H9 (cell line): ENCODE measurements around the gene ME3. TPM values are rescaled to one million over a fixed set of nuclear protein-coding genes. Genes with fewer than 3 reads are reported as not detected.

Experiments
- DNase-seq: peaks from one replicate; pipeline ENCODE4 v3.0.0-alpha.2; 2017
- H2AFZ ChIP-seq: one replicate; pipeline ENCODE4 v1.6.1; 2013; ENCODE audit warnings: mild to moderate bottlenecking, low read length, control low read depth, moderate library complexity
- H2AK5ac ChIP-seq: 2 replicates; pipeline ENCODE4 v1.6.1; 2013; ENCODE audit warnings: low read length, control low read depth, mixed read lengths; ENCODE audit not compliant: insufficient read length
- H2BK120ac ChIP-seq: one replicate; pipeline ENCODE4 v1.6.1; 2013; ENCODE audit warnings: low read depth, mild to moderate bottlenecking, low read length, control low read depth, inconsistent platforms; ENCODE audit not compliant: poor library complexity, severe bottlenecking
- H2BK12ac ChIP-seq: 2 replicates; pipeline ENCODE4 v1.6.1; 2013; ENCODE audit warnings: low read length, control low read depth, mixed read lengths, low read depth; ENCODE audit not compliant: insufficient read length
- H2BK15ac ChIP-seq: 2 replicates; pipeline ENCODE4 v1.6.1; 2013; ENCODE audit warnings: low read depth, low read length, control low read depth
- H2BK20ac ChIP-seq: one replicate; pipeline ENCODE4 v1.6.1; 2013; ENCODE audit warnings: low read depth, mild to moderate bottlenecking, low read length, control low read depth, inconsistent platforms; ENCODE audit not compliant: poor library complexity, severe bottlenecking
- H2BK5ac ChIP-seq: 2 replicates; pipeline ENCODE4 v1.6.1; 2013; ENCODE audit warnings: low read length, control low read depth, mixed read lengths; ENCODE audit not compliant: insufficient read length
- H3K14ac ChIP-seq: 2 replicates; pipeline ENCODE4 v1.6.1; 2013; ENCODE audit warnings: low read length, control low read depth; ENCODE audit not compliant: insufficient read depth
- H3K18ac ChIP-seq: 2 replicates; pipeline ENCODE4 v1.6.1; 2013; ENCODE audit warnings: low read depth, mild to moderate bottlenecking, mixed read lengths, low read length, control low read depth; ENCODE audit not compliant: insufficient read length
- H3K23ac ChIP-seq: 2 replicates; pipeline ENCODE4 v1.6.1; 2013; ENCODE audit warnings: low read length, control low read depth, mixed read lengths, low read depth; ENCODE audit not compliant: insufficient read length
- H3K23me2 ChIP-seq: 2 replicates; pipeline ENCODE4 v1.6.1; 2013; ENCODE audit warnings: low read depth, mild to moderate bottlenecking, mixed read lengths, low read length, control low read depth; ENCODE audit not compliant: insufficient read length, poor library complexity, severe bottlenecking
- H3K27ac ChIP-seq: 2 replicates; pipeline ENCODE4 v1.5.1; 2013; ENCODE audit warnings: low read length, control low read depth, mixed read lengths, low read depth; ENCODE audit not compliant: insufficient read length
- H3K27me3 ChIP-seq: 2 replicates; pipeline ENCODE4 v1.6.1; 2013; ENCODE audit warnings: low read length, control low read depth, inconsistent platforms; ENCODE audit not compliant: insufficient read depth
- H3K4ac ChIP-seq: 2 replicates; pipeline ENCODE4 v1.6.1; 2013; ENCODE audit warnings: low read depth, mild to moderate bottlenecking, control low read depth, inconsistent platforms, low read length, moderate library complexity
- H3K4me1 ChIP-seq: 2 replicates; pipeline ENCODE4 v1.6.1; 2013; ENCODE audit warnings: low read length, control low read depth, inconsistent platforms; ENCODE audit not compliant: insufficient read depth
- H3K4me2 ChIP-seq: 2 replicates; pipeline ENCODE4 v1.6.1; 2013; ENCODE audit warnings: low read length, control low read depth, mixed read lengths; ENCODE audit not compliant: insufficient read length, insufficient read depth
- H3K56ac ChIP-seq: 2 replicates; pipeline ENCODE4 v1.6.1; 2013; ENCODE audit warnings: low read depth, mild to moderate bottlenecking, mixed read lengths, low read length, control low read depth; ENCODE audit not compliant: insufficient read length
- H3K79me1 ChIP-seq: 2 replicates; pipeline ENCODE4 v1.6.1; 2013; ENCODE audit warnings: low read depth, mild to moderate bottlenecking, moderate library complexity, low read length, control low read depth, inconsistent platforms; ENCODE audit not compliant: insufficient read depth, poor library complexity, severe bottlenecking
- H3K79me2 ChIP-seq: 2 replicates; pipeline ENCODE4 v1.6.1; 2013; ENCODE audit warnings: low read length, control low read depth, inconsistent platforms; ENCODE audit not compliant: insufficient read depth
- H3K9ac ChIP-seq: 2 replicates; pipeline ENCODE4 v1.6.1; 2013; ENCODE audit warnings: low read length, control low read depth, mixed read lengths; ENCODE audit not compliant: insufficient read length; ENCODE audit errors: extremely low read depth
- H3K9me3 ChIP-seq: one replicate; pipeline ENCODE4 v1.6.1; 2013; ENCODE audit warnings: low read depth, low read length, inconsistent platforms; ENCODE audit not compliant: control insufficient read depth
- H3T11ph ChIP-seq: one replicate; pipeline ENCODE4 v1.6.1; 2013; ENCODE audit warnings: mild to moderate bottlenecking, low read length, control low read depth, inconsistent platforms
- H4K20me1 ChIP-seq: one replicate; pipeline ENCODE4 v1.6.1; 2013; ENCODE audit not compliant: control insufficient read depth, insufficient read length, insufficient read depth
- H4K5ac ChIP-seq: 2 replicates; pipeline ENCODE4 v1.6.1; 2013; ENCODE audit warnings: low read depth, mild to moderate bottlenecking, mixed read lengths, low read length, control low read depth; ENCODE audit not compliant: insufficient read length
- H4K8ac ChIP-seq: replicated peaks from 2 replicates; pipeline ENCODE4 v1.6.1; 2013; ENCODE audit warnings: low read length, control low read depth, mixed read lengths, low read depth; ENCODE audit not compliant: insufficient read length
- H4K91ac ChIP-seq: 2 replicates; pipeline ENCODE4 v1.6.1; 2013; ENCODE audit warnings: low read depth, mild to moderate bottlenecking, moderate library complexity, mixed read lengths, low read length, control low read depth; ENCODE audit not compliant: insufficient read length
- H3K27ac Mint-ChIP-seq, 3 experiments: 2 replicates in 2 of 3; 3 replicates in 1 of 3; pipeline ENCODE4 v1.8.0; 2020 to 2021; ENCODE audit warnings: mixed read lengths in 3 of 3, mild to moderate bottlenecking in 1 of 3, moderate library complexity in 1 of 3
- H3K27me3 Mint-ChIP-seq: 2 replicates; pipeline ENCODE4 v1.8.0; 2021; ENCODE audit warnings: low read depth, mild to moderate bottlenecking, moderate library complexity, mixed read lengths
- H3K36me3 Mint-ChIP-seq, 3 experiments: 2 replicates in 2 of 3; 3 replicates in 1 of 3; pipeline ENCODE4 v1.8.0; 2020 to 2021; ENCODE audit warnings: low read depth in 3 of 3, mixed read lengths in 3 of 3; ENCODE audit not compliant: insufficient read depth in 1 of 3
- H3K4me1 Mint-ChIP-seq, 2 experiments: 2 replicates each; pipeline ENCODE4 v1.8.0; 2020; ENCODE audit warnings: mixed read lengths in 2 of 2
- H3K4me3 Mint-ChIP-seq, 2 experiments: 2 replicates in 1 of 2; 3 replicates in 1 of 2; pipeline ENCODE4 v1.8.0; 2020 to 2021; ENCODE audit warnings: mild to moderate bottlenecking in 2 of 2, mixed read lengths in 2 of 2, moderate library complexity in 1 of 2
- H3K9me3 Mint-ChIP-seq, 2 experiments: 2 replicates in 1 of 2; 3 replicates in 1 of 2; pipeline ENCODE4 v1.8.0; 2020; ENCODE audit warnings: mild to moderate bottlenecking in 2 of 2, mixed read lengths in 2 of 2, moderate library complexity in 1 of 2
- WGBS: extraction: QIAGEN DNeasy Blood & Tissue Kit; methylation state at CpG from one replicate; pipeline ENCODE4 v1.1.7; 2013; ENCODE audit warnings: missing lambda C conversion rate, low lambda C conversion rate, mixed read lengths; ENCODE audit not compliant: insufficient read length; ENCODE audit errors: extremely low coverage; 5-methylcytosine and 5-hydroxymethylcytosine counted together
- total RNA-seq: library from RNA; stranded (reverse); gene quantifications from 2 replicates; pipeline ENCODE4 v1.2.1, GENCODE V29; 2021
- TF ChIP-seq, protein P1 (sequence below): fragments of 200-600 bp; sonication (generic); conservative IDR thresholded peaks from 3 replicates; pipeline ENCODE4 v1.8.0; 2021; ENCODE audit warnings: antibody characterized with exemption, mild to moderate bottlenecking

The ME3 gene
- total RNA-seq, 1 experiment from 2014 or later: 2.8 TPM

GRCh38 chr11:86510097-86510496, 162.3 kb downstream of the ME3 start:
- no peak overlapping the region for H3T11ph ChIP-seq
- no peak overlapping the region for H4K8ac ChIP-seq
- H2BK15ac ChIP-seq: no peak overlapping the region
- H3K56ac ChIP-seq: no peak overlapping the region
- H2AK5ac ChIP-seq: no peak overlapping the region
- Mint-ChIP-seq H3K4me1 (peaks cover 0 to 3% of the 10 kb centered on the region in 2 experiments; a peak in 2 of 4 replicates), H3K27me3 (no peaks in the 10 kb centered on the region), H3K9me3 (no peaks in the 10 kb centered on the region), H3K27ac (no peak overlapping the region), H3K4me3 (no peak overlapping the region), H3K36me3 (no peaks in the 10 kb centered on the region)
- peaks cover 2% of the 10 kb centered on the region; the same call in 1 of the 2 replicates for H3K4me1 ChIP-seq
- no peaks in the 10 kb centered on the region for H3K27me3 ChIP-seq
- H3K18ac ChIP-seq: no peak overlapping the region
- H3K27ac ChIP-seq: no peak overlapping the region
- no peak overlapping the region for H3K14ac ChIP-seq
- no peak overlapping the region for H2BK120ac ChIP-seq
- H3K23me2 ChIP-seq: no peaks in the 10 kb centered on the region
- no peak overlapping the region for H4K91ac ChIP-seq
- no peak for DNase-seq
- no peak overlapping the region for H2BK12ac ChIP-seq
- H3K23ac ChIP-seq: no peak overlapping the region
- H4K5ac ChIP-seq: no peak overlapping the region
- H3K4ac ChIP-seq: no peak overlapping the region
- peaks cover 17% of the 10 kb centered on the region for H3K9me3 ChIP-seq
- no peak overlapping the region for H3K4me2 ChIP-seq
- no CpG with 5 or more reads among the region's 2 CpGs for WGBS
- no peak overlapping the region for H3K9ac ChIP-seq
- H4K20me1 ChIP-seq: no peaks in the 10 kb centered on the region
- no peak overlapping the region for H2AFZ ChIP-seq
- no peaks in the 10 kb centered on the region for H3K79me1 ChIP-seq
- TF ChIP-seq, protein P1, sequence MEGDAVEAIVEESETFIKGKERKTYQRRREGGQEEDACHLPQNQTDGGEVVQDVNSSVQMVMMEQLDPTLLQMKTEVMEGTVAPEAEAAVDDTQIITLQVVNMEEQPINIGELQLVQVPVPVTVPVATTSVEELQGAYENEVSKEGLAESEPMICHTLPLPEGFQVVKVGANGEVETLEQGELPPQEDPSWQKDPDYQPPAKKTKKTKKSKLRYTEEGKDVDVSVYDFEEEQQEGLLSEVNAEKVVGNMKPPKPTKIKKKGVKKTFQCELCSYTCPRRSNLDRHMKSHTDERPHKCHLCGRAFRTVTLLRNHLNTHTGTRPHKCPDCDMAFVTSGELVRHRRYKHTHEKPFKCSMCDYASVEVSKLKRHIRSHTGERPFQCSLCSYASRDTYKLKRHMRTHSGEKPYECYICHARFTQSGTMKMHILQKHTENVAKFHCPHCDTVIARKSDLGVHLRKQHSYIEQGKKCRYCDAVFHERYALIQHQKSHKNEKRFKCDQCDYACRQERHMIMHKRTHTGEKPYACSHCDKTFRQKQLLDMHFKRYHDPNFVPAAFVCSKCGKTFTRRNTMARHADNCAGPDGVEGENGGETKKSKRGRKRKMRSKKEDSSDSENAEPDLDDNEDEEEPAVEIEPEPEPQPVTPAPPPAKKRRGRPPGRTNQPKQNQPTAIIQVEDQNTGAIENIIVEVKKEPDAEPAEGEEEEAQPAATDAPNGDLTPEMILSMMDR: no peak
- H2BK5ac ChIP-seq: no peak overlapping the region
- no peak overlapping the region for H2BK20ac ChIP-seq
- H3K79me2 ChIP-seq: no peaks in the 10 kb centered on the region
